GM11168 (cell line): ENCODE measurements around the gene ACOT4.
"Not testable (repeated sequence)": the region's sequence is repeated elsewhere in the genome, so short reads cannot be mapped to it uniquely, and the experiment has no call there.

Source experiments
- in situ Hi-C: fragments of 300-500 bp; cut with MboI; formaldehyde crosslinking; loops from one replicate; pipeline ENCODE4 v1.12.0; 2022; ENCODE audit warnings: low sequenced_read_pairs; ENCODE audit not compliant: unreplicated experiment

The ACOT4 gene, protein sequence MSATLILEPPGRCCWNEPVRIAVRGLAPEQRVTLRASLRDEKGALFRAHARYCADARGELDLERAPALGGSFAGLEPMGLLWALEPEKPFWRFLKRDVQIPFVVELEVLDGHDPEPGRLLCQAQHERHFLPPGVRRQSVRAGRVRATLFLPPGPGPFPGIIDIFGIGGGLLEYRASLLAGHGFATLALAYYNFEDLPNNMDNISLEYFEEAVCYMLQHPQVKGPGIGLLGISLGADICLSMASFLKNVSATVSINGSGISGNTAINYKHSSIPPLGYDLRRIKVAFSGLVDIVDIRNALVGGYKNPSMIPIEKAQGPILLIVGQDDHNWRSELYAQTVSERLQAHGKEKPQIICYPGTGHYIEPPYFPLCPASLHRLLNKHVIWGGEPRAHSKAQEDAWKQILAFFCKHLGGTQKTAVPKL

DNA sequence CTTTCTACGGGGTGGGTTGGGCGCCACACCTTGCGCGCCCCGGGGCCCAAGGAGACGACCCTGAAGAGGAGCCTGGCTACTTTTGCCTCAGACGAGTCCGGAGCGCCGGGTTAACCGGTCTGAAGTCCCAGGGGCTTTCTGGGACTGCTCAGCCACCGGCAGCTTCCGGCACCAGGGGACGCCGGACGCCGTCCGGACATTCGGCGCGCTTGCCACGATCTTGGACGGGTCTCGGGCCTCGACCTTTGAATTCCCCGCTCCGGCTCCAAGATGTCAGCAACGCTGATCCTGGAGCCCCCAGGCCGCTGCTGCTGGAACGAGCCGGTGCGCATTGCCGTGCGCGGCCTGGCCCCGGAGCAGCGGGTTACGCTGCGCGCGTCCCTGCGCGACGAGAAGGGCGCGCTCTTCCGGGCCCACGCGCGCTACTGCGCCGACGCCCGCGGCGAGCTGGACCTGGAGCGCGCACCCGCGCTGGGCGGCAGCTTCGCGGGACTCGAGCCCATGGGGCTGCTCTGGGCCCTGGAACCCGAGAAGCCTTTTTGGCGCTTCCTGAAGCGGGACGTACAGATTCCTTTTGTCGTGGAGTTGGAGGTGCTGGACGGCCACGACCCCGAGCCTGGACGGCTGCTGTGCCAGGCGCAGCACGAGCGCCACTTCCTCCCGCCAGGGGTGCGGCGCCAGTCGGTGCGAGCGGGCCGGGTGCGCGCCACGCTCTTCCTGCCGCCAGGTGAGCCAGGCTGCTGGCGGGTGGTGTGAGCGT, at the start of gene ACOT4:
TSS of gene ACOT4 (plus strand) at position 184 of the 760 bp plus-strand sequence. CDS start at position 271, 87 bp downstream.
- in situ Hi-C loops, result no loop called here

DNA sequence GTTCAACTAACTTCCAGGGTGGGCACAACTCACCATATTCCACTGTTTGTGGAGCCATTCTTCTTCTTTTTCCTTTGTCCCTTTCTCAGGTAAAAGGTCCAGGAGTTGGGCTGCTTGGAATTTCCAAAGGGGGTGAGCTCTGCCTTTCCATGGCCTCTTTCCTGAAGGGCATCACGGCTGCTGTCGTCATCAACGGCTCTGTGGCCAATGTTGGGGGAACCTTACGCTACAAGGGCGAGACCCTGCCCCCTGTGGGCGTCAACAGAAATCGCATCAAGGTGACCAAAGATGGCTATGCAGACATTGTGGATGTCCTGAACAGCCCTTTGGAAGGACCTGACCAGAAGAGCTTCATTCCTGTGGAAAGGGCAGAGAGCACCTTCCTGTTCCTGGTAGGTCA, 48.7 kb upstream of the ACOT4 start:
- in situ Hi-C loops, result not testable (repeated sequence)

DNA sequence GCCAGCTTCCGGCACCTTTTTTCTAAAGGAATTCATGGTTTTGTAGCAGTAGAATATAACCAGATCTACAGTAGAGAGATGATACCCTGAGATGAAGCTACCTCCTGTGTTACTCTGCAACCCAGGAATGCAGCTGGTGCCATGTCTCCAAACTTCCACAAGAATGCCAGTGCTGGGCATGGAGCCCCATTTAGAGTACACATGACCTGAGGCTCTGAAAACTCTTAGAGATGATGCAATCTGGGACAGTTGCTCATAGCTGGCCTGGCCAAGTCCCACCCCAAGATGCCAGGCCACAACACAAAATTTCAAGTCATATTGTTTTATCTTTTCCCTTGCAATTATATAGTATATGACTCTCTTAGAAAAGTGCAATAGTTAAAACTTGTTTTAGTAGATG, 46.3 kb upstream of the ACOT4 start:
- in situ Hi-C loops, result not testable (repeated sequence)

DNA sequence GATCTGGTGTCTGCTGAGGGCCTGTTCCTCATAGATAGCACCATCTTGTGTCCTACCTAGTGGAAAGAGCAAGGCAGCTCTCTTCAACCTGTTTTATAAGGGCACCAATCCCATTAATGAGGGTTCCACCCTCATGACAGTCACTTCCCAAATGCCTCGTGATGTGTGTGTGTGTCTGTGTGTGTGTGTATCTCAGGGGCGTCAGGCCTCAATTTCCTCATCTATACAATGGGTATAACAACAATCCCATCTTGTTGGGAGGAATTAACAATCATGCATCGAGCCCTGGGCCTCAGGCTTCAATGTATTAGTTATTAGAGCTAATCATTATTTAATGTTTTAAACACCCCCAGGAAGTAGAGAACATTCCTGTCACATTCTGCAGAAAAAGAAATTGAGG, 42.6 kb upstream of the ACOT4 start:
- in situ Hi-C loops, result not testable (repeated sequence)

DNA sequence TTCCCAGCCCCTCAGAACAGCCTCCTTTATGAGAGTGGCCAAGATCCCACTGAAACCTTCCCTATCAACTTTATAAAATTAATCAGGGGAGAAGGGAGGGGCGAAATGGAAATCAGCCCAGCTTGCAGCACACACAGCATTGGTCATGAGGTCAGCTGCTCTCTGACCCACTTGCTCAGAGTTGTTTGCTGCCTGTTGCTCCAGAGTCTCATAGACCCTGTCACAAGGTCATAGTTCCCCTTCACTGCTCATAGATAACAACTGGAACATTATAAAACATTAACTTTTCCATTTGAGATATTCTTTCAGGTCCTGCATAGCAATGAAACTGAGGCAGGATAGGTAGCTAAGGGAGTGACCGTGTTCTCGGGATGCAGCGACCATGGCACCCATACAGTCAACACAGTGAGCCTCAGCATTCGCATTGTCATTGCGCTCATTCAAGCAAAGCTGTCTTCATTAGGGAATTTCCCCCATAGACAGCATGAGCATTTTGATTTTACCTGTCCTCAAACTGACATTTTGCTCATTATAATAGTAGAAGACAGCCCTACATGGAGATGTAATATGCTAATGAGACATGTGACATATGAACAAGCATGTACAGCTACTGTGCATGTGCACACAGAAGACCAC, 41.7 kb upstream of the ACOT4 start:
- in situ Hi-C loops, result not testable (repeated sequence)

DNA sequence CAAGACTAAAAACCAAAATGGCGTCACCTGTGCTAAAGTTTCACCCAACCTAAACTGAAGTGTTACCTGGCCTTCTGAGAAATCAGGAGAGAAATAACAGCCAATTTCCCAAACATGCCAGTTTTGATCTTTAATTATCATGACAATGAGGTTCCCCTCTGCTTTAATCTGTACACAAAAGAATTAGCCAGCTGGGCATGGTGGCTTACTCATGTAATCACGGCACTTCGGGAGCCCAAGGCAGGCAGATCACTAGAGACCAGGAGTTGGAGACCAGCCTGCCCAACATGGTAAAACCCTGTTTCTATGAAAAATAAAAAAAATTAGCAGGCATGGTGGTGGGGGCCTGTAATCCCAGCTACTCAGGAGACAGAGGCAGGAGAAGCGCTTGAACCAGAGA, 37.8 kb upstream of the ACOT4 start:
- in situ Hi-C loops, result no loop called here

DNA sequence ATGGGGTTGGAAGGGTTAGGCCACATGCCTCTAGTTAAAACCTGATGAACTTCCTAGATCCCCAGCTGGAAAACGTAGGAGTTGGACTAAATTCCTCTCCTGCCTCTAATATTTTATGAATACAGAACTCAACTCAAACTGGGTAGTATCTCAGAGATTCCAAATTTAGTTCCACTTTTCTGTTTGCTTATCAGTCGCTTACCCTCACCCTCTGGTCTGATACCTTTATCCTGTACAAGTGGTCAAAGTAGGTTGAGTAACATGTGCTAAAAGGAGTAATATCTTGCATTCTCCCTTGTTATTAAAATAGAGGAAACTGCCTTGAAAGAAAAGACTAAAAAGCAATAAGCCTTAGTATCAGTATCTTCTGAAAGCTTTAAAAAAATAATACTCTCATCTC, 34.5 kb upstream of the ACOT4 start:
- in situ Hi-C loops, result not testable (repeated sequence)

DNA sequence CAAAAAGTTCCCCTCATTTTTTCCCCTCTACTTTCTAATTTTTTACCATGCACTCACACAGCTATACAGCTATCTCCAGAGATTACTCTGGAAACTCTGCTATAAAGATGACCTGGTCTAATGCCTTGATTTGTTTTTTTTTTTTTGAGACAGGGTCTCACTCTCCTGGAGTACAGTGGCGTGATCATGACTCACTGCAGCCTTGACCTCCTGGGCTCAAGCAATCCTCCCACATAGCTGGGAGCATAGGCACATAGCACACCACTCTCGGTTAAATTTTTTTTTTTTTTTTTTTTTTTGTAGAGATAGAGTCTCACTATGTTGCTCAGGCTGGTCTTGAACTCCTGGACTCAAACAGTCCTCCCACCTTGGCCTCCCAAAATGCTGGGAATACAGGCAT, 33.4 kb upstream of the ACOT4 start:
- in situ Hi-C loops, result not testable (repeated sequence)

DNA sequence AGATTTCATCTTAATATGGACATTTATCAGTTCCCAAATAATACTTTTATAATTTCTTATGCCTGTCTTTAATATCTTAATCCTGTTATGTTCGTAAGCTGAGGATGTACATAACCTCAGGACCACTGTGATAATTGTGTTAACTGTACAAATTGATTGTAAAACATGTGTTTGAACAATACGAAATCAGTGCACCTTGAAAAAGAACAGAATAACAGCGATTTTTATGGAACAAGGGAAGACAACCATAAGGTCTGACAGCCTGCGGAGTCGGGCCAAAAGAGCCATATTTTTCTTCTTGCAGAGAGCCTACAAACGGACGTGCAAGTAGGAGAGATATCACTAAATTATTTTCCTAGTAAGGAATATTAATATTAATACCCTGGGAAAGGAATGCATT, 29.4 kb upstream of the ACOT4 start:
- in situ Hi-C loops, result not testable (repeated sequence)

DNA sequence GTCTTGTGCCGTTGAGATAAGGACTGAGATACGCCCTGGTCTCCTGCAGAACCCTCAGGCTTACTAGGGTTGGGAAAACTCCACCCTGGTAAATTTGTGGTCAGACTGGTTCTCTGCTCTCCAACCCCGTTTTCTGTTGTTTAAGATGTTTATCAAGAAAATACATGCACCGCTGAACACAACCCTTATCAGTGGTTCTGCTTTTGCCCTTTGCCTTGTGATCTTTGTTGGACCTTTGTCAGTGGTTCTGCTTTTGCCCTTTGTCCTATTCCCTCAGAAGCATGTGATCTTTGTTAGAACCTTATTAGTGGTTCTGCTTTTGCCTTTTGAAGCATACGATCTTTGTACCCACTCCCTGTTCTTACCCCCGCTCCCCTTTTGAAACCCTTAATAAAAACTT, 29.0 kb upstream of the ACOT4 start:
- in situ Hi-C loops, result not testable (repeated sequence)

DNA sequence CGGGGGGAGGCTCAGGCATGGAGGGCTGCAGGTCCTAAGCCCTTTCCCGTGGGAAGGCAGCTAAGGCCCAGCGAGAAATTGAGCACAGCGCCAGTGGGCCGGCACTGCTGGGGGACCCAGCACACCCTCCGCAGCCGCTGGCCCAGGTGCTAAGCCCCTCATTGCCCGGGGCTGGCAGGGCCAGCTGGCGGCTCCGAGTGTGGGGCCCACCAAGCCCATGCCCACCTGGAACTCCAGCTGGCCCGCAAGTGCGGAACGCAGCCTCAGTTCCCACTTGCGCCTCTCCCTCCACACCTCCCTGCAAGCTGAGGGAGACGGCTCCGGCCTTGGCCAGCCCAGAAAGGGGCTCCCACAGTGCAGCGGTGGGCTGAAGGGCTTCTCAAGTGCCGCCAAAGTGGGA, 25.2 kb upstream of the ACOT4 start:
- in situ Hi-C loops, result not testable (repeated sequence)

DNA sequence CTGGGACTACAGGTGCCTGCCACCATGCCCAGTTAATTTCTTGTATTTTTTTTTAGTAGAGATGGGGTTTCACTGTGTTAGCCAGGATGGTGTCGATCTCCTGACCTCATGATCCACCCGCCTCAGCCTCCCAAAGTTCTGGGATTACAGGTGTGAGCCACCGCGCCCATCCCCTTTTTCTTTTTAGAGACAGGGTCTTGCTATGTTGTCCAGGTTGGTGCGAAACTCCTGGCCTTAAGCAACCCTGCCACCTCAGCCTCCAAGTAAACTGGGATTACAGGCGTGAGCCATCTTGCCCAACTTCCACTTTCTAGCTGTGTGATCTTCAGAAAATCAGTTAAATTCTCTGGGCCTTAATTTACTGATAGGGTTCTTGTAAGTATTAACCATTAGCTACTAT, 24.7 kb upstream of the ACOT4 start:
- in situ Hi-C loops, result not testable (repeated sequence)

DNA sequence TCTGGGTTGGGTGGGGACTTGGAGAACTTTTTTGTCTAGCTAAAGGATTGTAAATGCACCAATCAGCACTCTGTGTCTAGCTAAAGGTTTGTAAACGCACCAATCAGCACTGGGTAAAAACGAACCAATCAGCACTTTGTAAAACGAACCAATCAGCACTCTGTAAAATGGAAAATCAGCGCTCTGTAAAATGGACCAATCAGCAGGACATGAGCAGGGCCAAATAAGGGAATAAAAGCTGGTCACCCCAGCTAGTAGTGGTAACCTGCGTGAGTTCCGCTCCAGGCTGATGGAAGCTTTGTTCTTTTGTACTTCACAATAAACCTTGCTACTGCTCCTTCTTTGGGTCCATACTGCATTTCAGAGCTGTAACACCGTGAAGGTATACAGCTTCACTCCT, 24.3 kb upstream of the ACOT4 start:
- in situ Hi-C loops, result no loop called here

DNA sequence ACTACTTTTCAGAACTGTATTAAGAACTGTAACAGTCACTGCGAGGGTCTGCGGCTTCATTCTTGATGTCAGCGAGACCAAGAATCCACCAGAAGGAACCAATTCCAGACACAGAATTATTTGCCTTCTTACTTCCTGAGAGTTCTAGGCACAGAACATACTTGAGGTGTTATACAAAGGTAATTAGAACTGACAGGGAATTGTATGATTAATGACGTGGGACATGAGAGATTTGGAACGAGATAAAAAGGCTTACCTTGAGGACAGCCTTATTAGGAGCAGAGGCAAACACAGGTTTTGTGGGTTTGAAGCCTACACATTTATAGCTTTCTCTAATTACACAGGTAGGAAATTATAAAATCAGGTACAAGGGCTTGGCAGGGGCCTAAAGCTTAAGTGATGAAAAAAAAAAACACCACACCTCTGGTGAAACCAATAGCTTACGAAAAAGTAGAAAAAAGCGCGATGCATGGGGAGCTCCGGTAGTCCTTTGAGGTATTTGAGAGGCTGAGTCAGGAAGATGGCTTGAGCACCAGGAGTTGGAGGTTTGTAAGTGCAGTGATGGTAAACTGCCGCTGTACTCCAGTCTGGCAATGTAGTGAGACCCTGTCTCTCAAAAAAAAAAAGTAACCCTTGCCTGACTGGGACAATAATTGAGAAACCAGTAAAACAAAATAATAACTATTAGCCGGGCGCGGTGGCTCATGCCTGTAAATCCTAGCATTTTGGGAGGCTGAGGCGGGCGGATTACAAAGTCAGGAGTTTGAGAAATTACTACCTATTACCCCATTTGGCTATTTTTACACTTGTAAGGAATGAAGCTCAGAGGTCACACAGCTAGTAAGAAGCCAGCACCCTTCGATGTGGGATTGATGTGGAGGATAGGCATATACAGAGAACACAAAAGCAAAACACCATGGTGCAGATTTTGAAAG, 23.5 kb upstream of the ACOT4 start:
- in situ Hi-C loops, result no loop called here

DNA sequence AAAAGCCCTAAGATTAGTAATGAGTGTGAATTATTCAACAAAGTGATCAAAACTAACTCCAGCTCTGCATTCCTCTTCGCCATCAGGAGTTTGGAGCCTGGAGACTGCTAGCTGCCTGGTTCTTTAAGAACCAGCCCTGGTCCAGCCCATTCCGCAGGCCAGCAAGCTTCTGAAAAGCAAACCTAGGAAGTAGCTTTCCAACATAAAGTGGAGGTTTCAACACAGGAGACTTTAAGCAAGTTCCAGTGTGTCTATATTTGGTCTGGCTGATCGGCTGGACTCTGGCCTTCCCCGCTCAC, 22.8 kb upstream of the ACOT4 start:
- in situ Hi-C loops, result not testable (repeated sequence)

DNA sequence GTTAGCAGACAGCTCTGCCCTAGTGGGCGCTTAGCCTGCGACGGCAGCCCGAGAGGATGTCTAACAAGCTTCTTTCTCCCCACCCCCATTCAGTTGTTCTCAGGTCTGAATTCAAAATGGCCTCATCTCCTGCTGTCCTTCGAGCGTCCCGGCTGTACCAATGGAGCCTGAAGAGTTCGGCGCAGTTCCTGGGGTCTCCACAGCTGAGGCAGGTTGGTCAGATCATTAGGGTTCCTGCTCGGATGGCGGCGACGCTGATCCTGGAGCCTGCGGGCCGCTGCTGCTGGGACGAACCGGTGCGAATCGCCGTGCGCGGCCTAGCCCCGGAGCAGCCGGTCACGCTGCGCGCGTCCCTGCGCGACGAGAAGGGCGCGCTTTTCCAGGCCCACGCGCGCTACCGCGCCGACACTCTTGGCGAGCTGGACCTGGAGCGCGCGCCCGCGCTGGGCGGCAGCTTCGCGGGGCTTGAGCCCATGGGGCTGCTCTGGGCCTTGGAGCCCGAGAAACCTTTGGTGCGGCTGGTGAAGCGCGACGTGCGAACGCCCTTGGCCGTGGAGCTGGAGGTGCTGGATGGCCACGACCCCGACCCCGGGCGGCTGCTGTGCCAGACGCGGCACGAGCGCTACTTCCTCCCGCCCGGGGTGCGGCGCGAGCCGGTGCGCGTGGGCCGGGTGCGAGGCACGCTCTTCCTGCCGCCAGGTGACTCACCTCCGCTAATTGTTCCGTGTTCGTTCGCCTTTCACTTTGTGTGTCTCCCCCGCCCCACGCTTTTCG, 22.3 kb upstream of the ACOT4 start, which contains the start of gene ACOT2:
TSS of gene ACOT2 (plus strand) at position 29 of the 774 bp plus-strand sequence. CDS start at position 57, 28 bp downstream.
- in situ Hi-C loops, result not testable (repeated sequence)

DNA sequence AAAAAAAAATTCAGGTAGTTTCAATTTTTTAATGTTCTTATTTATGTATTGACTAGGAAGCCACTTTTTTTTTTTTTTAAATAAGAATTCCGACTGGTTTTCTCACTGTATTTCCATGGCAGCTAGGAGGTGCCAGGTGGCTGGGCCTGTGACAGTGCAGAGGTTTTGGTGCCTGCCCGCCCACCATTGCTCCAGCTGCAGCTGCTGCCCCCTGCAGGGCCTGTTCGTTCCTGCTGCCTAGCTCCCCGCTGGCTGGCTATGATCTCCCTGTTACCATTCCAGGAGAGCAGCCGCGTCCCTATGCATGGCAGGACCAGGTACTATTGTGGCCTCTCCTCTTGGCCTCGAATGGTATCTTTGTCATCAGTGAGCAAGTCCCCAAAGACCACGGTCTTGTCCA, 20.8 kb upstream of the ACOT4 start:
- in situ Hi-C loops, result not testable (repeated sequence)

DNA sequence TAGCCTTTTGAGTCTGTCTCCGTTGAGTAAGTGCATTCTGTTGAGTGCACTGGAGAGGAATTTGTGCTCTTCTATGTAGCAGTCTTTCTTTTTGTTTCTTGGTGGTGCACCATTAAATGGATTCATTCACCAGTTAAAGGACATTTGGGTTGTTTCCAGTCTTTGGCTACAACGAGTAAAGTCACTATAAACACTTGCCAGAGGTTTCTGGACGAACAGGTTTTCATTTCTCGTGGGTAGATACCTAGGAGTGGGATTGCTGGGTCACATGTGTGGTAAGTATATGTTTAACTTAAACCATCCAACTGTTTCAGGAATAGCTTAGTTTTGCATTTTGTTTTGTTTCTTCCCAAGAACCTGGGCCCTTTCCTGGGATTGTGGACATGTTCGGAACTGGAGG, 18.6 kb upstream of the ACOT4 start:
- in situ Hi-C loops, result not testable (repeated sequence)

DNA sequence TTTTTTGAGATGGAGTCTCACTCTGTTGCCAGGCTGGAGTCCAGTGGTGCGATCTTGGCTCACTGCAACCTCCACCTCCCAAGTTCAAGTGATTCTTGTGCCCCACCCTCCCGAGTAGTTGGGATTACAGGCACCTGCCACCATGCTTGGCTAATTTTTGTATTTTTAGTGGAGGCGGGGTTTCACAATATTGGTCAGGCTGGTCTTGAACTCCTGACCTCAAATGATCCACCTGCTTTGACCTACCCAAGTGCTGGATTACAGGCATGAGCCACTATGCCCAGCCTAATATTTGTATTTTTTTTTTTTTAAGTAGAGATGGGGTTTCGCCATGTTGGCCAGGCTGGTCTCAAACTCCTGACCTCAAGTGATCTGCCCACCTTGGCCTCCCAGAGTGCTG, 17.9 kb upstream of the ACOT4 start:
- in situ Hi-C loops, result not testable (repeated sequence)
